ENCODE data around the gene ANO3. TPM values are rescaled to one million over a fixed set of nuclear protein-coding genes. Genes with fewer than 3 reads are reported as not detected.
"Not testable (repeated sequence)": the region's sequence is repeated elsewhere in the genome, so short reads cannot be mapped to it uniquely, and the experiment has no call there.

Gene ANO3
- total RNA-seq: not detected

DNA sequence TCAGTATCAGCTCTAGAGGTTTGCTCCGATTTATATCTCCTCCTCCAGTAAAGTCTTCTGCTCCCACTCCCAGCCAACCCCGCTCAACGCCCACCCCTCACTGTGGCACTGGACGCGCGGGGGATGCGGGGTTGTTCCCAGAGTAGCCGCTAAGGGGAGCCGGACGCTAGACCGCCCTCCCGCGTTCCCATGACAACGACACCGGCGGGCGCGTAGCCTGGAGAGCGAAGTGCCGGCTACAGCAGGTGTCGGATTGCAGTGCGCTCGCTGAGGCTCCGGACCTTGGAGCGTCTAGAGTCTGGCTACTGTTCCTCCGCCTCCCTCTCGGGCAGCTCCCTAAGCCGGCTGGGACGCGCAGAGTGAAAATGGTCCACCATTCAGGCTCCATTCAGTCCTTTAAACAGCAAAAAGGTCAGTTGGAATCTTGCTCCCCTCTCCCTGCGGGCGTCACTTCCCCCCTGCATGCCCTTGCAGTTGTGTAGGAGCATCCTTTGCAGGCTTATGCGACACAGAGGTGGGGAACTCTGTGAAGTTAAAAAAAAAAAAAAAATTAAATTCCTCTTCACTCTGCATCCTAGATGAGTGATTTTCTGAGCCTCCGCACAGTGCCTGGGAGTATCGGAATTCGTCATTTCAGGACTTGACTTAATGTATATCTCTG, at the start of gene ANO3:
Gene ANO3 (plus strand): TSS at position 220 of the 661 bp plus-strand sequence. CDS start 146 bp downstream, at position 366.
- DNase-seq (peak; percentile 30), ATAC-seq (ENCODE audit: low read depth) (no peak)
- Mint-ChIP-seq H3K4me3 (no peak within 1 kb of the TSS), H3K27ac (no peak within 1 kb of the TSS), H3K27me3 (peaks cover 15% of the 10 kb centered on the region), H3K9me3 (no peaks in the 10 kb centered on the region), H3K4me1 (no peaks in the 10 kb centered on the region), H3K36me3 (no peaks in the 10 kb centered on the region)
- POLR2A ChIA-PET: no interaction called here

DNA sequence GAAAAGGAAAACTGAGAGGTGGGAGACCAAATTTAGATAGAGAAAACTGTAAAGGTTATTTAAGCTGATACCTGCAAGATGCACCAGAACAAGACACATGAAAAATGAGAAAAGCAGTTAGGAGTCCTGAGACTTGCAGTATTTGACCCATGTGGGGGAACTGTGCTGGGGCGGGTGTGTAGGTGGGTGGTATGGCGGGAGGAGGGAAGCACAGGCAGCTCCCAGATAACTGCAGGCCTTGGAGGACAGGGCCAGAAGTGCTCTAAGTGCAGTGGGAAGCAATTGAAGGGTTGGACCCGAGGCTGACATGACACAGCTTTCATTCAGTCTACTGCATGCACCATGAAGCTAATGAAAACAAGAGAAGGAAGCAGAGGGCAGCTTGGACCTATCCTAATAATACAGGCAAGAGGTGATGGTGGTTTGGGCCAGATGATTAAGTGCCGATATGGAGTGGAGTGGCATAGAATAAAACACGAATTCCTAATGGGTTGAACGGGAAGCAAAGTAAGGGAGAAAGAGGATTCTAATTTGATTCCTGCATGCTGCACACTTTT, 48.0 kb upstream of the ANO3 start:
- peak overlapping the region; percentile 3 for H3K4me3 Mint-ChIP-seq
- H3K27ac Mint-ChIP-seq: no peak overlapping the region
- H3K4me1 Mint-ChIP-seq: peaks cover 1% of the 10 kb centered on the region
- DNase-seq (no peak), ATAC-seq (ENCODE audit: low read depth) (no peak)
- H3K27me3 Mint-ChIP-seq: peaks cover 2% of the 10 kb centered on the region
- H3K9me3 Mint-ChIP-seq: no peaks in the 10 kb centered on the region
- POLR2A ChIA-PET: no interaction called here
- no peaks in the 10 kb centered on the region for H3K36me3 Mint-ChIP-seq

DNA sequence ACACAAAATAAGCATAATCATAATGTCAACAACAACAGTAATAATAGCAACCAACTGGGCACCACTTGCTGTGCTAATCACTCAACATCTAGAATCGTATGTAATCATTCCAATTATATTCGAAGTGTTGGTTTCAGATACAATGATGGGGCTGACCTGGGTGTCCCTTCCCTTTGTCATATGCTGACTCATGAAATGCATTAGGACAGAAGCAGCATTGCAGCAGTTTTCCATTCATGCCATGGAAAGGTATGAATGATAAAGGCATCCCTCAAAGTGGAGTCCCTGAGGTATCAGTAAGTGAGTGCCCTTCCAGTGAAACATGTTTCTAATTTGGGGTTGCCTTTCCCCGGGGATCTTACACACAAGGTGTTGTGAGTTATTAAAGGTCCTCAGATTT, 46.3 kb upstream of the ANO3 start:
- Mint-ChIP-seq H3K4me3 (no peak overlapping the region), H3K27ac (no peak overlapping the region), H3K9me3 (no peaks in the 10 kb centered on the region), H3K27me3 (peaks cover 2% of the 10 kb centered on the region), H3K4me1 (peaks cover 1% of the 10 kb centered on the region), H3K36me3 (no peaks in the 10 kb centered on the region)
- POLR2A ChIA-PET: no interaction called here
- ATAC-seq (ENCODE audit: low read depth) (no peak), DNase-seq (no peak)

DNA sequence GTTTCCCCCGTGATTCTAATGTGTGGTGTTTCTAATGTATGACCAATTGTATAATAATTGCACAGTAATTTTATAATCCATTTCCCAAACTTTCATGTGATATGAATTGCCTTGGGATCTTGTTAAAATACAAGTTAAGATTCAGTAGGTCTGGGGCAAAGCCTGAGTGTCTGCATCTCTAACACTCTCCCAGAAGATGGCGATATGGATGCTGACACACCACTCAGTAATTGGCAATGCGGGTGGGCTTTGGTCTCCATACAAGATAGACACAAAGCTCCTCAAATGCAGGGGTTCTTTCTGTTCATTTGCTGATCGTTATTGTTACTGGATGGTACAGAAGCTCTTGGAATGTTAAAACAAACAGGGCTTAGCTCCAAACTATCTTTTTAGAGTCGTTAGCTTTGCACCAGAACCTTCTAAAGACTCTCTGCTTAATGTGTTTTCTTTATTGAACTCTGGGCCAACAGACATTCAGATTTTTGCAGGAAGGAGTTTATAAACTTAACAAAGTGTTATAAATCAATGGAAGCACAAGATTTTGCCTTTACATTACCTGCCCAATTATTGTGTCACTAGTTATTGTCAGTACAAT, 45.4 kb upstream of the ANO3 start:
- no peak overlapping the region for H3K27ac Mint-ChIP-seq
- ATAC-seq (ENCODE audit: low read depth) (no peak), DNase-seq (no peak)

DNA sequence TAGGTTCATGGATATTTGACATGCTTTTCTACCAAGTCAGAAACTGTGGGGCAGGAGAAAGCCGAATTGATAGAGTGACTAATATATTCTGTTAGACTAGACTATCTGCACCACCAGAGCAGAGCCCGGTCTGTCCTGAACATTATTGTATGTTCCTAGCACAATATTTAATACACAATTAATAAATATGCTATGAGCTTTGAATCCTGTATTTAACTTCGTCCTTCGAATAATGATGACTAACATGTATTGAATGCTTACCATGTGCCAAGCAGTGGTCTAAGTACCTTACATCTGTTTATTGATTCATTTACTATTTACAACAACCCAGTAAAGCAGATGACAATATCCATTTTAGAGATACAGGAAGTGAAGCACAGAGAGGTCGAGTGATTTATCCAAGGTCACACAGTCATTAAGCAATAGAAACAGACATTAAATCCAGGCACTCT, 44.8 kb upstream of the ANO3 start:
- Mint-ChIP-seq H3K27me3 (peaks cover 2% of the 10 kb centered on the region), H3K36me3 (no peaks in the 10 kb centered on the region), H3K4me3 (no peak overlapping the region), H3K27ac (no peak overlapping the region), H3K9me3 (peaks cover 1% of the 10 kb centered on the region), H3K4me1 (peaks cover 1% of the 10 kb centered on the region)
- DNase-seq (no peak), ATAC-seq (ENCODE audit: low read depth) (no peak)
- POLR2A ChIA-PET: no interaction called here

More for the DNA sequence above, 45.4 kb upstream of the ANO3 start:
- no peaks in the 10 kb centered on the region for H3K9me3 Mint-ChIP-seq
- H3K4me3 Mint-ChIP-seq: no peak overlapping the region
- no peaks in the 10 kb centered on the region for H3K36me3 Mint-ChIP-seq
- peaks cover 1% of the 10 kb centered on the region for H3K4me1 Mint-ChIP-seq
- peaks cover 2% of the 10 kb centered on the region for H3K27me3 Mint-ChIP-seq
- POLR2A ChIA-PET: no interaction called here

DNA sequence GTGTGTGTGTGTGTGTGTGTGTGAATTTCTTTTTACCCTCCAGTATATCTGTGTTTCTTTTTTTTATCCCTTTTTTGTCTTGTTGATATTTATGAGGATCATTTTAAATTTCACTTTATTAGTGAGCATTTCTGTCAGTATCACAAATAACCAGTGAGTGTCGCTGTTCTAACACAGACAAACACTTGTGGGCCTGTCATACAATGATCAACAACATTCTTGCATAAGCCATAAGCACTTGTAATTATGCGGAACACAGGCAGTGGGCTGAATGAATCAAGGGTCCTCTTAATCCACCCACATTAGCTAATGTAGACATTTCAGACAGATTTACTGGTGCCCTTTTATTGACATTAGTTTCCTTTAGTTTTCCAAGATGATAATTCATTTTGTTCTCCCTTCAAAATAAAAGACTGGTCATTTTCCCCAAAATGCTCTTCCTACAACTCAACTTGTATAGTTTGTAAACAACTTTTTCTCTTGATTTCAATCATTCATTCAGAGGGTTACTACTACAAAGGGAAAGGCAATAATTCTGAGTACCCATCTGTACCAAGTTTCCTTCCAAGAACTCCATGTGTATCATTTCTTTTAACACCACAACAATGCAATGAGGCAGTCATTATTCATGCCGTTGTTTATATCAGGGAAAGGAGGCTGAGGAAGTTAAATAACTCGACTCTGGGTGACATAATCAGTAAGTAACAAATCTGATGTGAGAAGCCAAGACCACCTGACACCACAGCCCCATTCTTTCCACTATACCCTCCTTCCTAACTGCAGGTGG, 34.5 kb upstream of the ANO3 start:
- no peak for ATAC-seq (ENCODE audit: low read depth)
- POLR2A ChIA-PET: no interaction called here
- no peak for DNase-seq
- no peak overlapping the region for H3K4me3 Mint-ChIP-seq
- no peak overlapping the region for H3K27ac Mint-ChIP-seq
- no peaks in the 10 kb centered on the region for H3K27me3 Mint-ChIP-seq
- H3K36me3 Mint-ChIP-seq: no peaks in the 10 kb centered on the region
- no peaks in the 10 kb centered on the region for H3K9me3 Mint-ChIP-seq
- no peaks in the 10 kb centered on the region for H3K4me1 Mint-ChIP-seq

DNA sequence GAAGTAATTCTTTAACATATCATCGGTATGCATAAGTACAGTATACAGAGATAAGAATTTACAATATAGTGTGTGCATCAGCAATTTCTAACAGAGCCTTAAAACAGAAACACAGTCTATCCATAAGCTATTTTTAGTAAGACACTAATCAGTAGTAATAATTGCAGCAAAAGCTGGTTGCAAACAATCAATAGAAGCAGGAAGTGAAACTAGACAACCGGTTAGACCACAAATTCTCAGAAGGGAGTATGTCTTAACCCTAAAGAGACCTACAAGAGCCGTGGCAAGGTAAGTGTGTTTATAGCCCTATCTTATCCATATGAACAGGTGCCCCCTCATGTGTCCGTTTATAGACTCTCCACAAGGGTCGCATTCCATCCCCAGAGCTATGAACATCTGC, 15.6 kb upstream of the ANO3 start:
- H3K27ac Mint-ChIP-seq; ATAC-seq (ENCODE audit: low read depth); H3K9me3 Mint-ChIP-seq; POLR2A ChIA-PET; H3K27me3 Mint-ChIP-seq; DNase-seq; H3K4me1 Mint-ChIP-seq; H3K4me3 Mint-ChIP-seq; H3K36me3 Mint-ChIP-seq: not testable (repeated sequence)

DNA sequence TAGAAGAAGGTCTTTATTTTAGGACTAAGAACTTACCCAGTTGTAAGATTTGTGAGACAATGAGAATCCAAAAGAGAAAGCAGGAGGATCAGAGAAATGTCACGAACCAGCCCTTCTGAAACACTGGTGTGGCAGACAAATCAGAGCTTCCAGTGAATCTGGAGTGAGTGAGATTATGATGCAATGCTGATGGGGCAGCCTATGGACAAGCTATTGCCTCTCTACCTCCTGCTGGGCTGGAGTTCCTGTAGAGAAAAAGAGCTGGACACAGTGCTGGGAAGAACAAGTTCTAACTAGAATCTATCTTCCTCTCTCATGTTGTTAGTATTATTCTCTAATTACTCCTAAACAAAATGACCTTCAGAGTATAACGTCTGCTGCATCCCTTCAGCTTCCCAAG, 12.0 kb upstream of the ANO3 start:
- POLR2A ChIA-PET: no interaction called here
- Mint-ChIP-seq H3K4me3 (no peak overlapping the region), H3K9me3 (no peaks in the 10 kb centered on the region), H3K27me3 (no peaks in the 10 kb centered on the region), H3K4me1 (no peaks in the 10 kb centered on the region), H3K36me3 (no peaks in the 10 kb centered on the region), H3K27ac (no peak overlapping the region)
- ATAC-seq (ENCODE audit: low read depth) (no peak), DNase-seq (no peak)

DNA sequence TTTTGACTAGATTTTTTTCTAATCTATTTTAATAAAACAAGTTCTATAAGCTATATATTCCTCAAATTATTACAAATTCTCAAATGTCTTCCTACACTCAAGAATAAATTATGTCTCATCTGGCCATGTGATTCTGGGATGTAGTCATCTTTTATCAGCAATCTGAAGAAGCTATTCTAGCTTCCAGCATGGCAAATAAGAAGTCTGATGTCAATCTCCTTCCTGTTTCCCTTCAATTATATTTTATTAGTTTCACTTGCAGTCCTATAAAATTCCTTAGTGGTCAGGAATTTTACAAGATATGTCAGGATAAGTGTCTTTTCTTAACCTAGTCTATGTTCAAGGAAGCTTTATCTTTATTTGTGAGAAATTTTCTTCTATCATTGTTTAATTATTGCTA, 10.4 kb upstream of the ANO3 start:
- H3K36me3 Mint-ChIP-seq: no peaks in the 10 kb centered on the region
- DNase-seq (no peak), ATAC-seq (ENCODE audit: low read depth) (no peak)
- no peaks in the 10 kb centered on the region for H3K4me1 Mint-ChIP-seq
- no peaks in the 10 kb centered on the region for H3K9me3 Mint-ChIP-seq
- H3K4me3 Mint-ChIP-seq: no peak overlapping the region
- H3K27ac Mint-ChIP-seq: no peak overlapping the region
- POLR2A ChIA-PET: no interaction called here
- H3K27me3 Mint-ChIP-seq: no peaks in the 10 kb centered on the region

DNA sequence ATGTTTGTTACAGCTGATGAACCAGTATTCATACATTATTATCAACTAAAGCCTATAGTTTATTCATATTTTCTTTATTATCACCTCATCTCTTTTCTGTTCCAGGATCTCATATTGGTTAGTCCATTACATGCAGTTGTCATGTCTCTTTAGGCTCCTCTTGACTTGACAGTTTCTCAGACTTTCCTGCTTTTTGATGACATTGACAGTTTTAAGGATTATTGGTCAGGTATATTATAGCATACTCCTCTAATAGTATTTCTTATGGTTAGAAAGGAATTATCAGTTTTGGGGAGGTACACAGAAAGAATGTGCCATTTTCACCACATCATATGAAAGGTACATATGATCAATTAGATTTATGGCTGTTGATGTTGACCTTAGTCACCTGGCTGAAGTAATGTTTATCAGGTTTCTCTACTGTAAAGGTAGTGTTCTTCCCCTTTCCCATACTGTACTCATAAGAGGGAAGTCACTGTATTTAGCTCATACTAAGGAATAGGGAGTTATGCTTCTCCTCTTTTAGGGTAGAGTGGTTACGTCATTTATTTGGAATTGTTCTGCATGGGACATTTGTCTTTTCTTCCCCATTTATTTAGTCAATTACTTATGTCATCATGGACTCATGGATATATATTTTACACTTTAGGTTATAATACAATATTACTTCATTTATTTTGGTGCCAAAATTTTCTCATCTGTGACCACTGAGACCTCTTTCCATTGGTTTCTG, 9.4 kb upstream of the ANO3 start:
- no peak overlapping the region for H3K4me3 Mint-ChIP-seq
- no peaks in the 10 kb centered on the region for H3K4me1 Mint-ChIP-seq
- DNase-seq (no peak), ATAC-seq (ENCODE audit: low read depth) (no peak)
- POLR2A ChIA-PET: no interaction called here
- H3K36me3 Mint-ChIP-seq: no peaks in the 10 kb centered on the region
- H3K27me3 Mint-ChIP-seq: no peaks in the 10 kb centered on the region
- H3K9me3 Mint-ChIP-seq: no peaks in the 10 kb centered on the region
- no peak overlapping the region for H3K27ac Mint-ChIP-seq

DNA sequence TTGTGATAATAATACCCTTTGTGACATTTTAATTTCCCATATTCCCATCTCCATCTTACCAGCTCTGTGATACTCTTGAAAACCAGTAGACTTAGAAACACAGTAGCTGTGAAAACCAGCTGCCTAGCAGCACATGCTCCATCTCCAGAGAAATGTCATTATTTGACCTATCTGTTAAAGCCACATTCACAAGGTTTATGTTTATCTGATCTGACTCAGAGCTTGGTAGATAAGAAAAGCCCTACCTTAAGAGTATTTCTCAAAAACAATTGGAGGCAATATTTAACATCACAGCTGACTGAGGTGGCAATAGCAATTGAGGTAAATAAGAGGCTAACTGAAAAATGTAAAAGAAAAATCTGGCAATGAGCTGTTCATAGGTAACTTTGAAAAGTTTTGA, 8.1 kb upstream of the ANO3 start:
- POLR2A ChIA-PET: no interaction called here
- Mint-ChIP-seq H3K27ac (no peak overlapping the region), H3K4me1 (no peaks in the 10 kb centered on the region), H3K9me3 (no peaks in the 10 kb centered on the region), H3K4me3 (no peak overlapping the region), H3K27me3 (no peaks in the 10 kb centered on the region), H3K36me3 (no peaks in the 10 kb centered on the region)
- no peak for ATAC-seq (ENCODE audit: low read depth)
- DNase-seq: no peak

DNA sequence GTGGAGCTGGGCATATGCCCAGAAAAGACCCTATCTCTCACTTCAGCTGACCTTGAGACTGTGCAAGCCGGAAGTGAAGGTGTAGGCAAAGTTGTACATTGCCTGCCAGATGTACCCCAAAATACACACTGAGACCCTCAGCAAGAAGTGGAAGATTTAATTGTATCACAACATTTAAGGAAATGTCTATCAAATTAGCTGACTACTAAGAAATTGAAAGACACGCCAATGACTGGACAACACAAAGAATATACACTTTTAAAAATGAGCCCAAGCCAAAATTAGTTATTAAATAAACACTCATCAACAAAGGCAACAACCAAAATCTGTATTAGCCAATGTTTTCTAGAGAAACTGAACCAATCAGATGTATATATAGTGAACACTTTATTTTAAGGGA, 7.7 kb upstream of the ANO3 start:
- H3K36me3 Mint-ChIP-seq: no peaks in the 10 kb centered on the region
- POLR2A ChIA-PET: no interaction called here
- DNase-seq: no peak
- H3K27me3 Mint-ChIP-seq: no peaks in the 10 kb centered on the region
- no peaks in the 10 kb centered on the region for H3K4me1 Mint-ChIP-seq
- H3K4me3 Mint-ChIP-seq: no peak overlapping the region
- no peak overlapping the region for H3K27ac Mint-ChIP-seq
- ATAC-seq (ENCODE audit: low read depth): no peak
- H3K9me3 Mint-ChIP-seq: no peaks in the 10 kb centered on the region

DNA sequence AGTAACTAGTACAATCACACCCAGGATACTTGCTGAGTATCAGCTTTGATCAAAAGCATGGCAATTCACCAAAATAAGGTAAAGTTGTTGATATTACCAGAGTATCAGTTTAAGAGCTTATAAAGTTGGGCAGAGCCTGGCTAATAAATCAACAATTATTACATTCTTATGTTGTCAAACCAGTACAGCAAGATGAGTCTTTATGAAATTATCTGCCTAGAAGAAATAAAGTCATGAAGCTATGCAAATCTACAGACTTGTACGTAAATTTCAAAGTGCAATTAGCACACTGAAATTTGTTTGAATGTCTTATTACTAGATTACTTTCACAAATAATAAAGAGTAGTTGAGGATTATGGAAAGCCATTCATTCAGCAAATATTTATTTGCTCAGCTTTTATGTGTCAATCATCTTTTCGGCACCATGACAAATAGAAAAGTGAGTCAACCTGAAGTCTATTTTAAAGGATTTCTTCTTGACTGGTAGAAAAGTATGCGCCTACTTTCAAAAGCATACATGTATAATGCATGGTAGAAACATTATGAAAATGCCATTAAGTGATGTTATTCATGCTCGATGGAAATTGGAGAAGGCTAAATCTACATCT, 5.0 kb upstream of the ANO3 start:
- ATAC-seq (ENCODE audit: low read depth): no peak
- DNase-seq: no peak
- Mint-ChIP-seq H3K9me3 (no peaks in the 10 kb centered on the region), H3K4me1 (no peaks in the 10 kb centered on the region), H3K27me3 (peaks cover 2% of the 10 kb centered on the region), H3K36me3 (no peaks in the 10 kb centered on the region), H3K4me3 (no peak overlapping the region), H3K27ac (no peak overlapping the region)
- POLR2A ChIA-PET: no interaction called here
